ENCODE measurements around the gene ZBTB22.

The ZBTB22 gene

DNA sequence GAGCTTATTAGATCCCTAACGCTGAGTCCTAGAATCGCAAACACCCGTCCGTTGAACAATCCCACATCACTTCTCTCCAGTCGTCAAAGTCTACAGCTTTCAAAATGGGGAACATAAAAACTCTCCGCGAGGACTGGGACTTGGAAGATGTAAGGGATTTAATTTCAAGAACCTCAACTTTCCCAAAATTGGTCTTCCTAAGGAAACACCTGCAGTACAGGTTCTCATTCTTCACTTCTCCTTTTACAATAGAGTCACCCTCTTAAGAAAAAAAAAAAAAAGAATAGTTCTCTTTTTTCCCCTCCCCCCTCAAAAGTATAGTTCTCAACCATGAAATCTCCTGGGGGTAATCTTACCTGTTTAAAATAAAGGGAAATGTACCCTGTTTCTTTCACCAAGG, 6.6 kb upstream of the ZBTB22 start:
- no peak for DNase-seq

DNA sequence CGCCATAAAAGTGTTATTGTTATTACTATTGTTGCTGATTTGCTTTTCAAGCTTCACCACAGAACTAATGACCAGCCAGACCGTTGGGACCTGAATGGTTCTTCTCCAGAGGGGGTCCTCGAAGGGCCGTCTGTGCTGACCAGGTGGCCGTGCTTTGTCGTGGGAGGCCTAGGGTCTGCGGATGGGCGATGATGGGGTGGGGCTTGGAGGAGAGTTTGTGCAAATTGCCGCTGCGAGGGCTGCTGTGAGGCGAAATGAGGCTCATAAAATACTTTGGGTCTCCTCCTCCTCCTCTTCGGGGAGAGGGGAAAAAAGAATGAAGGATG, 6.0 kb upstream of the ZBTB22 start:
- DNase-seq = no peak

GRCh38 chr6:33321227-33321626, 3.7 kb upstream of the ZBTB22 start:
- DNase-seq = no peak

GRCh38 chr6:33320315-33321181, 3.0 kb upstream of the ZBTB22 start:
- peak; percentile 89 for DNase-seq

DNA sequence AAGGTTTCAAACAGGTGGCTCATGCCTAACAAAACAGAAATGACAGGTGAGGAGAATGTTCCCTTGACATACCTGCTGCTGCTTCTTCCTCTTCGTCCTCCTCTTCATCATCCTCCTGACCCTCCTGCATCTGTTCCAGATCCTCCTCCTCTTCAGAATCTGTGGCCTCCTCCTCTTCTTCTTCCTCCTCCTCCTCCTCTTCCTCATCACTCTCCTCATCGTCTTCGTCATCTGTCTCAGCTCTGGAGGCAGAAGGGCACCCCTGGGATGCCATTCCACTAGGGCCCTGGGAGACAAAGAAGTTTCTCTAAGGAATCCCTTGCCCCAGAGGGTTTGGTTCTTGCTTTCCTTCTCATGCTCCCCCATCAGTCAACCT, 2.4 kb upstream of the ZBTB22 start:
- DNase-seq = no peak

DNA sequence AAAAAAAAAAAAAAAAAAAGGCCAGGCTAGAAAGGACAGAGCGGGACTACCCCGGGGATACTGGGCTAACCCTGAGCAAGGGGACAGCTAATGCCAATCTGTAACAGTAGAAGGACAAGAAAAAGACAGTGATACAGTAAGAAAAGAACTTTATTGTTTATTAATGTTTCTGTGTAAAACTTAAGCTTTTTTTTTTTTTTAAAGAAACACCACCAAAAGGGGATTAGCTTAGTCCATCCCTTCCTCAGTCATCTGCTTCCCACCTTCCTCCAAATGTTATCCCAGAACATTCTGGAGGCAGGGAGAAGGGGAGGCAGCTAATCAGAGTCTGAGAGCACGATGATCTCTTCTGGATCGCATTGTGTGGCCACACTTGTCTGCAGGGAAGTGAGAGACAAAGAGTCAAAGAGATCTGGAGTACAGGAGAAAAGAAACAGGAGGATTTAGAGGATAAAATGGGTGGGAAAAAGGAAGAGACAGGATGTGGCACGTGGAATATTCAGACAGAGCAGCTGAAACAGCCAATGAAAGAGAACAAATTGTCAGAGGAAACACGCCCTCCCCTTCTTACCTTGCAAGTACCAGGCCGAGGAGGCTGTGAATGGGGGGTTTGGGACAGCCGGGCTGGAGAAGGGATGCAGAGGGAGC, 1.0 kb upstream of the ZBTB22 start:
- DNase-seq = no peak

- DNase-seq = no peak
Measured at GRCh38 chr6:33317419-33317668, 200 bp downstream of the ZBTB22 start.

DNA sequence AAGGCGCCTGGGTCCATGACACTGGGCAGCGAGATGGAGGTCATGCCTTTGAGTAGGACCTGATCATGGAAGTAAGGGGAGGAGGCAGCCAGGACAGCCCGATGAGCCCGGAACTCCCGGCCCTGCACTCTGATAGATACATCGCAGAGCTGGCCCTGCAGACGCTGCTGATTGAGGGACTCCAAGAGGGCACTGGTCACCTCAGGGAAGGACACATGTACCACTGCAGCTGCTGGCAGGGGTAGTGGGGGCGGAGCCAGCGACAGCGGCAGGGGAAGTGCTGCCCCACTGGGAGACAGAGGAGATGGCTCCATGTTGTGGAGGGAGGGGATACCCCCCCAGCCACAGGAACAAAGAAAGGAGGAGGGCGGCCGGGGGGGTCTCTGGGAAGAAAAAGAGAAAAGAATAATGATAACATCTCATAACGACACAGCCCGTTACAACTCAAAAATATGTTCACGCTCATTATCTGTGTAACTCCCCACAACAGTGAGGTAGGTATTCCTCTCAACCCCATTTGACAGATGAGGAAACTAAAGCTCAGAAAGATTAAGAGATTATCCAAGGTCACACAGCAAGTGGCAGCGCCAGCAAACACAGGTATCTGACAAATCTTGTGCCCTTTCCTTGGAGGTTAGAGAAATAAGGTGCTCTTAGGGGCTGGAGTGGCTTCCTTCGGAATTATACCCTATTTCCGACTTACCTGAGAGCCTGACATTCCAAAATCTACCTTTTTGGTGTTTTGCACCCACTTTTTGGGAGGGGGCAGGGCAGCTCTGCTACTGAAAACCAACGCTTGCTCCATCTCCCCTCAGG, 733 bp downstream of the ZBTB22 start:
- no peak for DNase-seq

DNA sequence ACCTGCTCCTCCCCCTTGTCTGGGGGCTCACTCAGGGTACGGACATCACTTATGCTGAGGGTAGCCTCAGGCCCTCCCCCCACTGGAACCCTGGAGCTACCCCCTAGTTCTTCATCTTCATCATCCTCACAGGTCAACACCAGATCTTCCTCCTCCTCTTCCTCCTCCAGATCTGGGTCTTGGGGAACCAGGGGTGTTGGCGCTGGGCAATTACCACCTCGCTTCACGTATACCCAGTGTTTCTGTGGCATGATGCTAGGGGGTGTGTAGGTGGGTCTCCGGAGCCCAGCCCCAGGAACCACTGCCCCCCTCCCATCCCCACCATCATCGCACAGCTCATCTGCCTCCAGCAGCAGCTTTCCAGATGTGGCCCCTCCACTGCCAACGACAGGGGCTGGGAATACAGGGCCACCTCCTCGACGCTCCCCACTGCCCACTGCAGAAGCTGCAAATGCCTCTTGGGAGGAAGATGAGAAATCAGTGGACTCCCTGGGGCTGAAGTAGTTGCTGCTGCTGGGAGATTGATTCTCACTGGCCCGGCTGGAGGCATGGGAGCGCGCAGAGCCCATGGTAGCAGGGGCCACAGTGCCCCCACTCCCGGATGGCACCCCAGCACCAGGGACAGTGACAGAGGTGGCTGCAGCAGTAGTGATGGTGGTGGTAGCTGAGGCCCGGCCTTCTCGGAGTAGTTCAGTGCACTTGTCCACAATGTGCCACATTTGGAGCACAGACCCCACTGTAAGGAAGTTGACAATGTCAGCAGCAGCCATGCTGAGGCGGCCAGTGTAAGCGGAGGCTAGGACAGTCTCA, 1.5 kb downstream of the ZBTB22 start:
- DNase-seq = no peak

GRCh38 chr6:33314943-33315792, 2.4 kb downstream of the ZBTB22 start:
- no peak for DNase-seq

- DNase-seq = peak; percentile 69
Measured at GRCh38 chr6:33314515-33314942, 3.0 kb downstream of the ZBTB22 start.

- peak; percentile 29 for DNase-seq
Measured at GRCh38 chr6:33313709-33314514, 3.6 kb downstream of the ZBTB22 start, which contains the start of gene TAPBP. Gene TAPBP, minus strand, starts transcription at chr6:33314078. Its CDS starts 37 bp downstream, at chr6:33314041.

- DNase-seq = peak; percentile 37
Measured at GRCh38 chr6:33313105-33313708, 4.3 kb downstream of the ZBTB22 start.

DNA sequence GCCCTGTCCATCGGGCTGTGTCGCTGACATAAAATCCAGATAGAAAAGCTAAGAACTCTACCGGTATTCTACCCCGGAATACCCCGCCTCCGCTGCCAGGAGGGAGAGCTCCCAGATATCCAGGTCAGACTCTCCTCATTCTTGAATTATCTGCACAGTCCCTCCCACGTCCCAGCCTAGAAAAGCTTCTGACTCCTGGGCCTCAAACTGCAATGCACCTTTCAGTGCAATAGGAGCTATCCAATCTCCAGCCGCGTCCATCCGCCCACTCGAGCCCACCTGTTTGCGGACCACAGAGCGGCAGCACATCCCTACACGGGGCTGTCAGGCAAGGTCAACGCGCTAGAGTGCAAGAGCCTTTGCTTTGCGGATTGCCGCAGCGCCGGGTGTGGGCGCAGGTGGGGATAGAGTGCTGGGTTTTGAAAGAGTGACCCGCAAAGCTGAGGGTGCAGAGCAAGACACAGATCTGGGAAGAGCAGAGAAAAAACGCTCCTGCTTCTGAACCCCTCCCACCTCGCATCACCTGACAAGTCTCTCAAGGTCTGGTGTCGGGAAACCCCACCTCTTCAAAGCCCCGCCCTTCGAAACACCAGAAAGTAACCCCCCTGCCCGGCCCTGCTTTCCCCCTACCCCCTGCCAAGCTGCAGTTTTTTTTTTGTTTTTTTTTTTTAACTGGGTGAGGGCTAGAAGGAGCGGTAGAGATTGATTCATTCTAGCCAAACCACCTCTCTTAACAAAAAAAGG, 5.0 kb downstream of the ZBTB22 start:
- peak; percentile 40 for DNase-seq

DNA sequence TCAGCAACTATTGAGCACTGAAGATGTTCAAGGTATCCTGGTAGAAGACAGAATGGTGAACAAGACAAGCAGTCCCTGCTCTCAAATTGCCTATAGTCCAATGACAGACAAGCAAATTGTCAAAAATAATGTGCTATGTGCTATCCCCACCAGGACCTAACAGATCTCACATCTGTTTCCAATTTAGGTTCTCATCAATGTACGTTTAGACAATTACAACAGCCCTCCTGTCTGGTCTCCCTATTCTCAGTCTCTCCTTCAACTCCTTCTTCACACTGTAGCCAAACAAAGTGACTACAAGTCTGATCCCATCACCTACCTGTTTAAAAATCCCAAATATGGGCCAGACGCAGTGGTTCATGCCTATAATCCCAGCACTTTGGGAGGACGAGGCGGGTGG, 11.2 kb downstream of the ZBTB22 start:
- DNase-seq = no peak

GRCh38 chr6:33305052-33305451, 12.5 kb downstream of the ZBTB22 start:
- no peak for DNase-seq

DNA sequence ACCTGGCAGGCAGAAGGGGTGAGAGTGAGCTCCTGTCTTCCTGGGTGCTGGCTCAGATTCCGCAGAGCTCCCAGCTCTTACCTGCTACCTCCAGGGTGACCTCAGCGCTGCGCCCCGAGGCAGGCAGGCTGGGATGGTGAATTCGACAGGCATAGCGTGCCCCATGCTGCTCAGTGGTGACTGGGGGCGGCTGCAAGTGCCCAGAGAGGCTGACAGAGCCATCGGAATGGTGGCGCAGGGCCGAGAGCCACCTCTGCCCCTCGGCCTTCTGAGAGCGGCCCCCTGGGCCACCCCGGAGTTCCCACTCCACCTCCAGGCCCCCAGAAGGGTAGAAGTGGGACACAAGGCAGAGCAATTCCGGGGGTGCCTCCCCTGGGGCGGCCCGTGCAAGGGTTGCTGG, 13.3 kb downstream of the ZBTB22 start:
- DNase-seq = no peak

- DNase-seq = no peak
Measured at GRCh38 chr6:33301877-33302276, 15.7 kb downstream of the ZBTB22 start.

DNA sequence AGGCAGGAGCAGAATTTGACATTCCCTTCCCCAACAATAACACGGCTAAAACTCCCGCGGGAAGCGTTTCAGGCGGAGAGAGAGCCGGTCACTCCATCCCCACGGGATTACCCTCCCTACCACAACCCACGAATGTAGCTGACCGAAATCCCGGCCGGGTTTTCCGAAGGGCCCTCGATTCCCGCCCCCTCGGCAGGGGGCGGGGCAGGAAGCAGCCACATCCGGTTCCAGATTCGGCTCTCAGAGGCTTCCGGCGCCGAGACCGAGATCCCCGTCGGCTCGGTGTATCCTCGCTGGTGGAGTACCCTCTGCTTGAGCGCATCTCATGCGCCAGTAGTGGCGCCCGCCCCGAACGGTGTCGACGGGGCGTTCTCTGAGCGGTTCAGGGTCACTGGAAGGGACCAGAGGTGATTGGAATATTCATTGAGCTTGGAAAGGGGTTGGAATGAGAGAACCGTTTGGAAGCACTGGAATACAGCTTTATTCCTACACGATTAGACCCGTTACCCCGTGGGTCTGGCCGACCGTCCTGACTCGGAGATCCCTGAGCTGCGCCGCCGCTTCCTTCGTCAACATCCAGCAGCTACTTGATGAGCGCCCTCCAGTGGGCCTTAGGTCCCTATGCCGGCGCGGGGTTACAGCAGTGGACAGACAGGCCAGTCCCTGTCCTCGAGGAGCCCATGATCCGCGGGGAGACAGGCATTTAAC, 18.2 kb downstream of the ZBTB22 start:
- DNase-seq = peak; percentile 90
